ENCODE data around the gene COP1. TPM values are rescaled to one million over a fixed set of nuclear protein-coding genes. Genes with fewer than 3 reads are reported as not detected.
"Not testable (repeated sequence)": the region's sequence is repeated elsewhere in the genome, so short reads cannot be mapped to it uniquely, and the experiment has no call there.

COP1 gene
- total RNA-seq, 1 experiment from 2014 or later = 29.4 TPM

DNA sequence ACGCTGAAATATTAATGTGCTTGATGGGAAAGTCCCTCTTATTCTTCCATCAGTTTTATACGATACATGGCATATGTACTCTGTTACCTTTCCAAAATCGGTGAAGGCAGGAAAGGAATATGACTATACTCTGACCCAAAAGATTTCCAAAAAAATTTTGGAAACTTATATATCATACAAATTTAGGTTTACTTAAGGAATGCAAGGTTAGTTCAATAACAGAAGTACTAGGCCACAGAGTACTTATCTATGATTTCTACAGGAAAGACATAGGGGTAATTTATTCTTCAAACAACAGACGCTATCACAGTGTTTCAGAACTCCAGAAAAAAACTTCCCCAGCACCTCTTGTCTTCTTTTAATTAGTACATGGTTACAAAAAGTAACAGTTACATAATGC is 84.8 kb downstream of the COP1 start:
- no peak for DNase-seq (ENCODE audit: low spot score)

- peak; percentile 9 for DNase-seq (ENCODE audit: low spot score)
Measured at GRCh38 chr1:176119549-176119948, 87.5 kb downstream of the COP1 start.

DNA sequence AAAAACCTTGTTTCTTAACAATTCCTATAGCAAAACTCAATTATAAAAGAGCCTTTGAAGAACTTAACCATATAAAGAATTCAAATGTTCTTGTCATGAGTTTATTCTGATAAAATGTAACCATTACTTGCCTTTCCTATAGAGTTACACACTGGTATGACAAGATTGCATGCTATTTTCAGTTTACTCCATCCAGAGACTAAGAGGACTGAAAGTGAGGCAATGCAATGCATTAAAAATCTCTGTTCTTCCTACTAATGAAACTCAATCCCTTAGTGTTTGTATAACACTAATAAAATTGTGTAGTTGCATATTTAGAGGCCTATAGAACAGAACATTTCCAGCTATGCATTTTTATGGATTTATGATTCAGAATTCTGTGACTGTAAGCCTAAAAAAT is 88.1 kb downstream of the COP1 start:
- DNase-seq (ENCODE audit: low spot score) = no peak

DNA sequence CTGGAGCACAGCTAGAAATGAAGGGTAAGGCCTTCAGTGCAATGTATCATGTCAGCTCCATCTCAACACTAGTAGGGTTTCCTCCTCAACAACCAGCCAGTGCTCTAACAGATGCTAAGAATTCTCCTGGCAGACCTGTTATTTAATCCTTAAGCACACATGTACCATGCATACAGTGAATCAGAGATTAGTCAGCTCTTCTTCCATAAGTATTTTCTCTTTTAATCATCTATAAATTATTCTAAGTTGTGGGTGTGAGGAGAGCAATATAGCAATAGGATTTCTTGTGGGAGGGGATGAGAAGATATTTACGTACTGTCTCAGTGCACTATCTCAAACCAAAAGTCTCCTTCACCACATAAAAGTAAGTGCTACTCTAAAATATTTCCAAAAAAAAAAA is 95.3 kb downstream of the COP1 start:
- no peak for DNase-seq (ENCODE audit: low spot score)

GRCh38 chr1:176110203-176110602 is 96.9 kb downstream of the COP1 start:
- DNase-seq (ENCODE audit: low spot score) = no peak

GRCh38 chr1:176102768-176103350 is 104.2 kb downstream of the COP1 start:
- no peak for DNase-seq (ENCODE audit: low spot score)

- no peak for DNase-seq (ENCODE audit: low spot score)
Measured at GRCh38 chr1:176101951-176102642, 105.0 kb downstream of the COP1 start.

- no peak for DNase-seq (ENCODE audit: low spot score)
Measured at GRCh38 chr1:176098560-176098959, 108.5 kb downstream of the COP1 start.

DNA sequence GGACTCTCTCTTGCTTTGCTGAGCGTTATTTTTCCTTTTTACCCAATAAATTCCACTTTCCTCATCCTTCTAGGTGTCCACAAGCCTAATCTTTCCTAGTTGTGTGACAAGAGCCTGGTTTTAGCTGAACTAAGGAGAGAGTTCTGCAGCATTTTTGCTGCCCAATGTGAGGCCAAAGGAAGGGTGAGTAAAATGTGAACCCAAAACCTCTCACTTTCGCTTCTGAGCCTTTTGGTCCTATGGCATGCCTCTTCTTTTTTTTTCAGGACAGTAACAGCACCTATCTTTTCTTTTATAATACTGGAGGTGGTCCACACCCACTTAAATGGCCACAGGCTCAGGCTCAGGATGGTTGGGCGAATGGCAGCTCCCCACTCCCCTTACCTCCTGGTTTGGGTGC is 111.1 kb downstream of the COP1 start:
- no peak for DNase-seq (ENCODE audit: low spot score)

DNA sequence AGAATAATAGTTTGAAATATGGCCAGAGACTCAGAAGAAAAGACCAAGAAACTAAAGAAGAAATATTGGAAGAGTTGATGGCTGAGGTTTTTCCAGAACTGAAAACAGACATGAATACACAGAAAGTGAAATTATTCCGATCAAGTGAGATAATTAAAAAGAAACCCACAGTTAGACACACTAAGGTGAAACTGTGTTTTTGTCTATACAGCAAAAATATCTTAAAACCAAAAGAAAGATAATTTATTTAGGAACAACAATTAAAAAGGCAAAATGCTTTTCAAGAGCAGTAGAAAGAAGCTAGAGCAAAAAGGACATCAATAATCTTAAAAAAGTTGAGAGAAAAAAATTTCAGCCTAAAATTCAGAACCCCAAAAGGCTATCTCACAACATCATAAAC is 116.3 kb downstream of the COP1 start:
- DNase-seq (ENCODE audit: low spot score) = no peak

- DNase-seq (ENCODE audit: low spot score) = not testable (repeated sequence)
Measured at GRCh38 chr1:176087746-176088145, 119.3 kb downstream of the COP1 start.

GRCh38 chr1:176073524-176074157 is 133.4 kb downstream of the COP1 start:
- DNase-seq (ENCODE audit: low spot score) = peak; percentile 60

DNA sequence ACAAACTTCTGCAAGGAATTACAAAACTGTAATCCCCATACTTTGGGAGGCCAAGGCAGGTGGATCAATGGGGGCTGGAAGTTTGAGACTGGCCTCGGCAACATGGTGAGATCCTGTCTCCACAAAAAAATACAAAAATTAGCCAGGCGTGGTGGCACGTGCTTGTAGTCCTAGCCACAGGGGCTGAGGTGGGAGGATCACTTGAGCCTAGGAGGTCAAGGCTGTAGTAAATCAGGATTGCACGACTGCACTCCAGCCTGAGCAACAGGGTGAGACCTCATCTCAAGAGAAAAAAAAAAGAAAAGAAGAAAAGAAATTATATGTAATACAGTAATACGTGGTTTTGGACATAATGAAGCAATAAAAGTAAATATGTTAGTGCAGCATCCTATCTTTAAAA is 138.2 kb downstream of the COP1 start:
- DNase-seq (ENCODE audit: low spot score) = no peak

DNA sequence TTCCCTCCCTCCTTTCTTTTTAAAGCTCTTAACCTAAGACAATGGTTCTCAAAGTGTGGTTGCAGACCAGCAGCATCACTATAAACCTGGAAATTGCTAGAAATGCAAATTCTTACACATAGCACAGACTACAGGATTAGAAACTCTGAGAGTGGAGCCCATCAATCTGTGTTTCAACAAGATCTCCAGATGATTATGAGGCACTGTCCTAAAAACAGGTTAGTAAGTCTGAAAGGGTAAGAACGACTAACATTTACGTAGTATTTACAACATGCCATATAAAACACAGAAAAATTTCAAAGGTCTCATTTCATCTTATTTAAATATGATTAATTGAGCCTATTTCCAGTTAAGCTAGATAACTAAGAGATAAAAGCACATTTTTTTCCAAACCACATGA is 138.8 kb downstream of the COP1 start:
- DNase-seq (ENCODE audit: low spot score) = no peak

- no peak for DNase-seq (ENCODE audit: low spot score)
Measured at GRCh38 chr1:176066709-176067108, 140.4 kb downstream of the COP1 start.

DNA sequence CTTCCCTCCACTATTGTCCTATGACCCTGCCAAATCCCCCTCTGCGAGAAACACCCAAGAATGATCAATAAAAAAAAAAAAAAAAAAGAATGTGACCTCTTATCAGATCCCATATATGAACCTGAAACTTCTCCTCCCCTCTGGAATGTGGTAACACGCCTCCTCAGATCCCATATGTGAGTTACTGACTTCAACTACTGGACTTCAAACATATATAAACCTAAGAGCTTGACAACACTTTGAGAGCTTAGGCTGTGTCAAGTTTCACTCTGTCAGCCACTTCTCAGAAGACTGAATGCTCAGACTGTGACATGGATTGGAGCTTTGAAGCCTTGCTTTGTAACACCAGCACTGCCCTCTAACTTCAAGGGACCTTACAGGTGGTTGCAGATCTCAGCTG is 148.4 kb downstream of the COP1 start:
- DNase-seq (ENCODE audit: low spot score) = no peak

- no peak for DNase-seq (ENCODE audit: low spot score)
Measured at GRCh38 chr1:176056312-176056711, 150.8 kb downstream of the COP1 start.

DNA sequence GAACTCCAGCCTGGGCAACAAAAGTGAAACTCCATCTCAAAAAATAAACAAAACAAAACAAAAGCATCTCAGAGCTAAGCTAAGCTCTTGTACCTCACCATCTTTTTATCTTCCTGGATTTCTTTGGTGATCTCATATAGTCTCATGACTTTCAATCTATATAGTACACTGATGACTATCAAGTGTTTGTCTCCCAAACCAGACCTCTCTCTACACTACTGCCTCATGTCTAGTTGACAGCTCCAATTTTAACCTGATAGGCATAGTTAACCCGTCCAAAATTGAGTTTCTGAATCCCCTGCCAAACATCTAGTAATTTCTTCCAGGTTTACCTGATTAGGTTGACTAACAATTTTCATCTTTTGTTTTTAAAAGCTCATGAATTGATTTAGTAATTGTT is 151.7 kb downstream of the COP1 start:
- no peak for DNase-seq (ENCODE audit: low spot score)

DNA sequence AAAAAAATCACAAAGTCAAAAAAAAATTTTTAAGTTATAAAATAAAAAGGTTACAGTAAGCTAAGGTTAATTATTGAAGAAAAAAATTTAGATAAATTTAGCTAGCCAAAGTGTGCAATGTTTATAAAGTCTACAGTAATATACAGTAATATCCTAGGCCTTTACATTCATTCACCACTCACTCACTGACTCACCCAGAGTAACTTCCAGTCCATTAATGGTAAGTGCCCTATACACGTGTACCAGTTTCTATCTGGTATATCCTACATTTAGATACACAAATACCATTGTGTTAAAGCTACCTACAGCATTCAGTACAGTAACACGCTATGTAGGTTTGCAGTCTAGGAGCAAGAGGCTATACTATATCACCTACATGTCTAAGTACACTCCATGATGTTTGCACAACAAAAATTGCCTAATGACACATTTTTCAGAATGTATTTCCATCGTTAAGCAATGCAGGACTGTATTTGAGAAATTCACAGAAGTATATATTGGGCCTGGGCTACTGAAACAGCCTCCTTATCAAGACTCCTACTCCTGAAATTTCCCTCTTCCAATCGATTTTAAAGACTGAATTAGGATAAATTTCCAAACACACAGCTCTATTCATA is 155.1 kb downstream of the COP1 start:
- DNase-seq (ENCODE audit: low spot score) = no peak

- DNase-seq (ENCODE audit: low spot score) = no peak
Measured at GRCh38 chr1:176051402-176051801, 155.7 kb downstream of the COP1 start.

DNA sequence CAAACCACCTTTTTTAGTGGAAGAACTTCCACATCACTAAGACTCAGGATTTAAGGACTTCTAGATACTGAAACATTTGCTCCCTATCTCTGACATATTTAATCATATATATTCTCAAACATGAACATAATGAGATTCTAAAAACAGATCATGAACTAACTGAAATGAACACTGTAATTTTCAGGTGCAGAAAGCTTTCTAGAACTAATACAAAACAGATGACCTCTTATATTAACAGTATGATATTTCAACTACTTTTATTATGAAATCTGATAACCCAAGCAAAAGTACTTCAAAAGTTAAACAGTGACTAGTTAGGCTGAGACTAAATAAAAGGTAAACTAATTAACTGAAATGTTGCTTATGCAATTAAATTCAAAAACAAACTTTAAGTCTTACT is 157.5 kb downstream of the COP1 start:
- no peak for DNase-seq (ENCODE audit: low spot score)

GRCh38 chr1:176046926-176047325 is 160.2 kb downstream of the COP1 start:
- no peak for DNase-seq (ENCODE audit: low spot score)

DNA sequence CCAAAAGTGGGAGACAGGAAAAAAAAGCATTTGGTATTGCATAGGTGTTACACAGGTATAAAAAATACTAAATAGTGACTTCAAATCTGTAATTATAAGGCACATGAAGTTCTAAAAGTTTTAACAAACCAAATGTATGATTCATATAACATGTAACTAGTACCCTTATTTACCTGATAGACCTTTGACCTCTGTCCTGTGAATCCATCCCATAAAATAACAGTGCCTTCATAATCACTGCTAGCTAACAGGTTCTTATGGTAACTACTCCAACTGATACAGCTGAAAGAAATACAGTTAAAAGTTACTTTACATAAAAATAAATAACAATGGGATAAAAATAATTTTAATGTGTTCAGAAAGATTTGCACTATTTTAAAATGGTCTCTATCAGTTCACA is 163.5 kb downstream of the COP1 start:
- DNase-seq (ENCODE audit: low spot score) = no peak
